ENCODE data around the gene RPS21. TPM values are rescaled to one million over a fixed set of nuclear protein-coding genes. Genes with fewer than 3 reads are reported as not detected.

Gene RPS21
- total RNA-seq, 1 experiment from 2014 or later = 1,761 TPM

DNA sequence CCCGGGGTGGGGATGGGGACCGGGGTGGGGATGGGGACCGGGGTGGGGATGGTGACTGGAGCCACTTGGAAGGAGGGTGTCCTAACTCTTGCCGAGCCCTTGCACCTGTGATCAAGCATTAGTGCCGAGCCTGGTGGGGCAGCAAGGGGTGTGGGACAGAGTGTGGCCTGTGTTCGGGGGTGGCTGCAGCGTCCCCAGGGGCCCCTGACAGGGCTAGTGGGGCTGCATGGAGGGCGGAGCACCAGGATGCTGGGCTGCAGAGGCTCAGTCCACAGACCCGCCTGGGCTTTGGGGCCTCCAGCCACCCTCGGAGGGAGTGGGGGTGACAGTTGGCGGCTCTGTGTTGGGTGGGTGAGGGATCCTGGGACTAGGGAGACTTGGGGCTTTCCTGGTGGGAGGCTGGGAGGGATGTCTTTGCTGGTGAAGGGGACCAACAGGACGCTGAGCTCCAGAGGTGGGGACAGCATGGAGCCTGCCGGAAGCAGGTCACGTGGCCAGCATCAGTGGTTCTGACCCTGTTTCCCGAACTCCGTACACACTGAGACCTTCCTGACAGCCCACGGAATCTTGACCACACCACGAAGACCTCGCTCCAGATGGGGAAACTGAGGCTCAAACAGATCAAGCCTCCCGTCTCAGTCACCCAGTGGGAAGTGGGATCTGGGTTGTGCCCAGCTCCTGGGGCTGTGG is 35.9 kb downstream of the RPS21 start:
- Histone ChIP-seq H3K36me3 (ENCODE audit: control insufficient read depth, insufficient read depth, low read length) (no peaks in the 10 kb centered on the region), H3K4me1 (ENCODE audit: control insufficient read depth, insufficient read depth, low read length) (no peaks in the 10 kb centered on the region; the same call in none of the 2 replicates), H3K4me3 (ENCODE audit: low read depth in 2 of 2, low read length in 2 of 2) (no peak overlapping the region), H3K27ac (ENCODE audit: low read length) (no peak overlapping the region), H3K9me3 (ENCODE audit: control insufficient read depth, insufficient read depth, low read depth, low read length) (no peaks in the 10 kb centered on the region), H3K27me3 (ENCODE audit: control insufficient read depth, insufficient read depth, low read length) (no peaks in the 10 kb centered on the region)
- CTCF ChIA-PET = interaction anchor here (0.7 kb wide), 1 partner anchor 13 kb away, joined by 3 read pairs; no protein-coding TSS in a partner anchor
- no peak for ATAC-seq
- intact Hi-C loops (cut with micrococcal nuclease; ENCODE audit: unreplicated experiment) = no loop called here
- in situ Hi-C loops (cut with HindIII; ENCODE audit: low pct_unique_long_range_greater_than_20kb, low sequenced_read_pairs) = no loop called here
- TF ChIP-seq POLR2AphosphoS5 (IDR thresholded peaks at IDR 0.05; ENCODE audit: low read depth, low read length) = no peak
- no peak for TF ChIP-seq TCF7L2 (IDR thresholded peaks at IDR 0.05; ENCODE audit: low read depth, low read length)
- TF ChIP-seq, protein P1, sequence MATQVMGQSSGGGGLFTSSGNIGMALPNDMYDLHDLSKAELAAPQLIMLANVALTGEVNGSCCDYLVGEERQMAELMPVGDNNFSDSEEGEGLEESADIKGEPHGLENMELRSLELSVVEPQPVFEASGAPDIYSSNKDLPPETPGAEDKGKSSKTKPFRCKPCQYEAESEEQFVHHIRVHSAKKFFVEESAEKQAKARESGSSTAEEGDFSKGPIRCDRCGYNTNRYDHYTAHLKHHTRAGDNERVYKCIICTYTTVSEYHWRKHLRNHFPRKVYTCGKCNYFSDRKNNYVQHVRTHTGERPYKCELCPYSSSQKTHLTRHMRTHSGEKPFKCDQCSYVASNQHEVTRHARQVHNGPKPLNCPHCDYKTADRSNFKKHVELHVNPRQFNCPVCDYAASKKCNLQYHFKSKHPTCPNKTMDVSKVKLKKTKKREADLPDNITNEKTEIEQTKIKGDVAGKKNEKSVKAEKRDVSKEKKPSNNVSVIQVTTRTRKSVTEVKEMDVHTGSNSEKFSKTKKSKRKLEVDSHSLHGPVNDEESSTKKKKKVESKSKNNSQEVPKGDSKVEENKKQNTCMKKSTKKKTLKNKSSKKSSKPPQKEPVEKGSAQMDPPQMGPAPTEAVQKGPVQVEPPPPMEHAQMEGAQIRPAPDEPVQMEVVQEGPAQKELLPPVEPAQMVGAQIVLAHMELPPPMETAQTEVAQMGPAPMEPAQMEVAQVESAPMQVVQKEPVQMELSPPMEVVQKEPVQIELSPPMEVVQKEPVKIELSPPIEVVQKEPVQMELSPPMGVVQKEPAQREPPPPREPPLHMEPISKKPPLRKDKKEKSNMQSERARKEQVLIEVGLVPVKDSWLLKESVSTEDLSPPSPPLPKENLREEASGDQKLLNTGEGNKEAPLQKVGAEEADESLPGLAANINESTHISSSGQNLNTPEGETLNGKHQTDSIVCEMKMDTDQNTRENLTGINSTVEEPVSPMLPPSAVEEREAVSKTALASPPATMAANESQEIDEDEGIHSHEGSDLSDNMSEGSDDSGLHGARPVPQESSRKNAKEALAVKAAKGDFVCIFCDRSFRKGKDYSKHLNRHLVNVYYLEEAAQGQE (IDR thresholded peaks at IDR 0.05; ENCODE audit: insufficient read depth in 1 of 2, low read depth in 2 of 2, low read length in 1 of 2) = no peak
- TF ChIP-seq, protein P2, sequence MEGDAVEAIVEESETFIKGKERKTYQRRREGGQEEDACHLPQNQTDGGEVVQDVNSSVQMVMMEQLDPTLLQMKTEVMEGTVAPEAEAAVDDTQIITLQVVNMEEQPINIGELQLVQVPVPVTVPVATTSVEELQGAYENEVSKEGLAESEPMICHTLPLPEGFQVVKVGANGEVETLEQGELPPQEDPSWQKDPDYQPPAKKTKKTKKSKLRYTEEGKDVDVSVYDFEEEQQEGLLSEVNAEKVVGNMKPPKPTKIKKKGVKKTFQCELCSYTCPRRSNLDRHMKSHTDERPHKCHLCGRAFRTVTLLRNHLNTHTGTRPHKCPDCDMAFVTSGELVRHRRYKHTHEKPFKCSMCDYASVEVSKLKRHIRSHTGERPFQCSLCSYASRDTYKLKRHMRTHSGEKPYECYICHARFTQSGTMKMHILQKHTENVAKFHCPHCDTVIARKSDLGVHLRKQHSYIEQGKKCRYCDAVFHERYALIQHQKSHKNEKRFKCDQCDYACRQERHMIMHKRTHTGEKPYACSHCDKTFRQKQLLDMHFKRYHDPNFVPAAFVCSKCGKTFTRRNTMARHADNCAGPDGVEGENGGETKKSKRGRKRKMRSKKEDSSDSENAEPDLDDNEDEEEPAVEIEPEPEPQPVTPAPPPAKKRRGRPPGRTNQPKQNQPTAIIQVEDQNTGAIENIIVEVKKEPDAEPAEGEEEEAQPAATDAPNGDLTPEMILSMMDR (IDR thresholded peaks at IDR 0.05) = no peak
- no peak for TF ChIP-seq SIN3A (IDR thresholded peaks at IDR 0.05; ENCODE audit: borderline replicate concordance, insufficient read depth, low read depth, low read length)
- POLR2A ChIA-PET = no interaction called here
- BruUV-seq (replicated peaks) = no TSS peak
- no peak for DNase-seq (ENCODE audit: low read depth, low spot score)

DNA sequence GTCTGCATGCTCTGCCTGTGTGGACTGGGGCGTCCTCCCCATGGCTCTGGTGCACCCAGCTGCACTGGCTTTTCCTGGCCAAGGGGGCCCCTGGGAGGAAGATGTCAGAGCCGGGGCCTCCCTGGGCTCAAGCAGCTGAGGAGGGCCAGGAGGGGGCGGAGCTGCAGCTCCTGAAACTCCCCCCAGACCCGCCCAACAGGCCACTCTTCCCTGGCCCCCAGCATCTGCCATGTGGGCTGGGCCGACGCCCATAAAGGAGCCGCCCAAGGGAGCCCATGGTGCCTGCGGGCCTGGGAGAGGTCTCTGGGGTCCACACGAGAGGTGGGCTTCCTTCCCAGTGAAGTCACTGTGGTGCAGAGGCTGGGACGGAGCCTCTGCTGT is 36.4 kb downstream of the RPS21 start:
- CTCF ChIA-PET = interaction anchor here (0.5 to 0.7 kb wide), 2 partner anchors 13 to 121 kb away, joined by 3 to 4 read pairs; no protein-coding TSS in a partner anchor

More for the DNA sequence above, 36.4 kb downstream of the RPS21 start:
- H3K4me3 ChIP-seq (ENCODE audit: low read depth in 2 of 2, low read length in 2 of 2) = no peak overlapping the region
- BruUV-seq (replicated peaks) = no TSS peak
- no peak for TF ChIP-seq SIN3A (IDR thresholded peaks at IDR 0.05; ENCODE audit: borderline replicate concordance, insufficient read depth, low read depth, low read length)
- TF ChIP-seq POLR2AphosphoS5 (IDR thresholded peaks at IDR 0.05; ENCODE audit: low read depth, low read length) = no peak
- TF ChIP-seq TCF7L2 (IDR thresholded peaks at IDR 0.05; ENCODE audit: low read depth, low read length) = no peak
- TF ChIP-seq, protein P2 (IDR thresholded peaks at IDR 0.05) = no peak
- TF ChIP-seq, protein P1 (IDR thresholded peaks at IDR 0.05; ENCODE audit: insufficient read depth in 1 of 2, low read depth in 2 of 2, low read length in 1 of 2) = no peak
- H3K27ac ChIP-seq (ENCODE audit: low read length) = no peak overlapping the region
- POLR2A ChIA-PET = no interaction called here
- DNase-seq (ENCODE audit: low read depth, low spot score) = no peak
- no peaks in the 10 kb centered on the region for H3K27me3 ChIP-seq (ENCODE audit: control insufficient read depth, insufficient read depth, low read length)
- ATAC-seq = peak; percentile 24; the same call in 1 of the 2 replicates
- no peaks in the 10 kb centered on the region for H3K36me3 ChIP-seq (ENCODE audit: control insufficient read depth, insufficient read depth, low read length)
- no peaks in the 10 kb centered on the region; the same call in none of the 2 replicates for H3K4me1 ChIP-seq (ENCODE audit: control insufficient read depth, insufficient read depth, low read length)
- H3K9me3 ChIP-seq (ENCODE audit: control insufficient read depth, insufficient read depth, low read depth, low read length) = no peaks in the 10 kb centered on the region
- in situ Hi-C loops (cut with HindIII; ENCODE audit: low pct_unique_long_range_greater_than_20kb, low sequenced_read_pairs) (no loop called here), intact Hi-C loops (cut with micrococcal nuclease; ENCODE audit: unreplicated experiment) (no loop called here)
